ENCODE data around the gene TTC28. TPM values are rescaled to one million over a fixed set of nuclear protein-coding genes. Genes with fewer than 3 reads are reported as not detected.

The TTC28 gene
- total RNA-seq, 1 donor from 2014 or later, result 19.1 TPM

DNA sequence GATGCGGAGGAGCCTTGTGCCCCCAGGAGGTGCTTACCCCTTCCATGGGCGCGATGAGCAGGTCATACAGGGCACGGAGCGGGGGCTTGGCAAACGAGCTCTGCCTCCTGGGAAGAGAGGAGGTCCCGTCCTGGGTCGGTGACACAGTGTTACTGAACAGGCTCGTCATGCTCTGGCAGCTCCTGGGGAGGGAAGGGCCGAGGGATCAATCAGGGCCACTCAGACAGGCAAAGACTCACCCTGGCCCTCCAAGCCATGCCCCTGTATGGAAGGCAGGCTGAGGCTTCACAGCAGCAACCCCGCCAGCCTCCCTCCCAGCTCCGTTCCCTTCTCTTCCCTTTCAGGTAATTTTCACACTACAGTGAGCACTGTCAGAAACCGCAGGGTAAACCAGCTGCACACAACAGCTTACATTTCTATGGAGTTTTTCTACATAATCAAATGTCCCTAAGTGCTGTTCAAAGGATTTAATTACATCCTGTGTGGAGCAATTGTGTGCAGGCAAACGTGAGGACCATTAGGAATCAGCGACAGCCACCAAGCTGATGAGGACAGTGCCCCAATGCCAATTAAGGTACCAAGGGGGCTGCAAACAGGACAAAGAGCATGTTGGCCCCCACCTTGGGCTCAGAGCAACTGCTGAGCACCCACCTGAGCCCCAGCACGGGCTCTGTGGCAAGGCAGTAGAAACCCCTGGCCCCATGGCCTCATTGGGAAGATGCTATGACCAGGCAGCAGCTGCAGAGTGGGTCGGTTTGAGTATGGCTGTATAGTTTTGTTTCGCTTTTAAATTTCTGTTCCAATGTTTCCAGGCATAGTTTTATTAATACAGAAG lies 665.2 kb downstream of the TTC28 start:
- intact Hi-C loops (cut with DNase I), result no loop called here
- no peak for DNase-seq (ENCODE audit: low spot score)

DNA sequence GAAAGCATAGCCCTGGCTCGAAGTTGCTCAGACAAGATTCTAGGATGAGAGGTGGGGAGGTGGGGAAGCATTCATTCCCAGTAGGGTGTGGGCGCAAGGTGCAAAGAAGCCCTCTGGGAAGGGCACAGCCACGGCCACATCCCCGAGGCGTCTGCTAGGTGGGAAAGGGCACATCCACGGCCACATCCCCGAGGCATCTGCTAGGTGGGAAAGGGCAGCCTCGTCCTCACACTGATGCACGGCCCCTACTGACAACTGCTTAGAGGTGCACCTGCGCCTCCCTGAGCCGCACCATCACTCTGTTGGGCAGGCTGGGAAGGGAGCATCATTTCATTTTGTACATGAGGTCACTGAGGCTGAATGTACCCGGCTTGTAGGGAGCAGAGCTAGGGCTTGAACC lies 666.0 kb downstream of the TTC28 start:
- no peak for DNase-seq (ENCODE audit: low spot score)
- intact Hi-C loops (cut with DNase I), result no loop called here

DNA sequence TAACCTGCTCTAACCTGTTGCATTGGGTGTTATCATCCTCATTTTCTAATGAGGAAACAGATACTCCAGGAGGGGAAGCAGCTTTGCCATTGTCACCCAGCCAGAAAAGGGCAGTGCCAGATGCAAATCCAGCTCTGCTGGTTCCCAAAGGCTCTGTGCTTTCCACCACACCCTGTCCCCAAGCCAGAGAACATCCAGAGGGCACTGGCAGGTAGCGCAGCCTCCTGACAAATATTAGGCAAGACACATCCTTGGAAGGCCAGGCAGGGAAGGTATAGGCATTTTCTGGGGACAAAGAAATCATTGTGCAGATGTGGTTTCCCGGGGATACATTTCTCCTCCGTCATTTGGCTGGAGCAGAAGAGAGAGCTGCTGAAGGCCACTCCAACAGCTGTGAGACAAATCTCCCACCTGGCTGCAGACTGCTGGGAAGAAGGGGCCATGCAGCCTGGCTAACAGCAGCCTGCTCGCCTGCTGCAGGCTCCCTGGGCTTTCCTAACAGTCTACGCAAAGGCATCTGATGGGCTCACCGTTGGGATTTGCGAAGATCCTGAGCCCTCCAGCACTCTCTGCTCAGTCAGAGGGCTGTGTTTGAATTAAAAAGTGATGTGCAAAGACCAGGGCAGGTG lies 666.7 kb downstream of the TTC28 start:
- intact Hi-C loops (cut with DNase I), result no loop called here
- DNase-seq (ENCODE audit: low spot score), result no peak

DNA sequence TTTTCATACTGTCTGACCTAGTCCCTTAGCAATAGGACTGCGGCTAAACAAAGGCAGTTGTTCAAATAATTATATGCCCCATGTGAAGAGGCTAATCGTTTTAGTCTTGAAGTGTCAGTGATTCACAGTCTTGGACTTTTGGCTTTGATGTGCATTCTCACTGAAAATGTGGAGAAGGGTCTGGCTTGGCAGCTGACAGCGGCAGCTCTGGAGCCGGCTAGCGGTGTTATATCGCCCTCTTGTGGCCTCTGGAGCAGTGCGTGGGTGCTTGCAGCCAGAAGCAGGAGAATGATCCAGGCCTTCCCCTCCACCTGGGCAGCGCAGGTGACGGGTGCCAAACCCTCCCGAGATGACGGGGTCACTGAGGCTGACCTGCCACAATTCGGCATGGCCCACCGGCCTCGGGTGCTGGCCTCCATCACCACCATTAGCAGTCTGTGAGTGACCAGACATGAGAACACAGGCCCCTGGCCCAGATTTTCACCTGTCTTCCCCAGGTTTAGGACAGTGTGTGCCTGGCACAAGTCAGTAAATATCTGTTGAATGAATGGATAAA lies 670.3 kb downstream of the TTC28 start:
- intact Hi-C loops (cut with DNase I), result loop anchor here (1.0 to 10.0 kb wide), 3 partner anchors 127 to 1253 kb away; no protein-coding TSS in a partner anchor
- peak; percentile 83 for DNase-seq (ENCODE audit: low spot score)

DNA sequence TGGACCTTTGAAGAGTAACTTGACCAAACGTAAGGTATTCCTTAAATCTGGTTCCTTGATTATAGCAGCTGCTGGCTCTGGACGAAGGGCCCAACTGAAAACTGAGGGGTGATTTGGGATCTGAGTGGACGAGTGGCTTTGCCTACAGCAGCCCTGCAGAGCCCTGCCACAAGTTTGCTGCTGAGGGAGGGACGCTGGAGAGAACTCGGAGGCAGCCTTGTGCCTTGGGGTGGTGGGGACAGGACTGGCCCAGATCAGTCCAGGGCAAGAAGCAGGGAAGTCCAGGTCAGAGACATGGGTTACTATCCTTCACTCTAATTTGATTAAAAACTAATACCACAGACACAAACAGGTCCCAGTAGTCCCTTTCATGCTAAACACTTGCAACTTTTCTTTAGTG lies 671.0 kb downstream of the TTC28 start:
- DNase-seq (ENCODE audit: low spot score), result no peak
- intact Hi-C loops (cut with DNase I), result loop anchor here (1.0 to 10.0 kb wide), 3 partner anchors 126 to 1252 kb away; no protein-coding TSS in a partner anchor

DNA sequence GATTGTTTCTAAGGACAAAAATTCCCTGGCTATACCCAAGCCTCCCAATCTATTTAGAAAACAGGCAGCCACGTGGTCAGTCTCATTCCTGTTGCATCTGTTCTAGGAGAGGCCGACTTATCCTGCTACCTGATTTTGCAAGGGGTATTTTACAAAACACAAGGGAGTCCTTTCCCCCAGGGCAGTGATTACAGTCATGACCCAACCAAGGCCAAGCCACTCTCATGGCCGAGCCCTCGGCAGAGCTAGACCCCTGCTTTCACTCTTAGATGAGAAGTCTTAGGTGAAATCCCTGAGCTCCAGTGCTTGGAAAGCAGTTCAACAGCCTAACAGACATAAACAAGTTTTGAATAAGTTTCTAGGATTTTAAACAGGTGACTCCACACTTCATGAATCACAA lies 671.6 kb downstream of the TTC28 start:
- intact Hi-C loops (cut with DNase I), result loop anchor here (2.0 to 10.0 kb wide), 2 partner anchors 603 to 1251 kb away; no protein-coding TSS in a partner anchor
- no peak for DNase-seq (ENCODE audit: low spot score)

DNA sequence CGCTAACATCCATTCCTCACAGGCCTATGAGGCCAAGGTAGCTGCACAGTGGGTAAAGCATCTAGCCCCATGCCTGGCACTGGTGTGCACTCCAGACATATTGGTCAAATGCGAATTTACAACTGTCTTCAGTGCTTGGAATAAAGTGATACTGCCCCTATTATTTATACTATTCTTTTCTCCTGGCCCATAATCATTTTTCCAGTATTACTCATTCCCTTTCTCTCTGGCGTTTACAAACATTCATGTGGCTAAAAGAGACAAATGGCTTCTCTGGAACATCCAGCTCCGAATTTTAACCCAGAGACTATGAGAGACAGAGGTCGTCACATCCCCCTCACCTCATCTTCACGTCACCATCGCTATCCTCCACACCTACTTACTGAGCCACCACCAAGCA lies 673.4 kb downstream of the TTC28 start:
- intact Hi-C loops (cut with DNase I), result loop anchor here (10.0 kb wide), 1 partner anchor 601 kb away; no protein-coding TSS in a partner anchor

DNA sequence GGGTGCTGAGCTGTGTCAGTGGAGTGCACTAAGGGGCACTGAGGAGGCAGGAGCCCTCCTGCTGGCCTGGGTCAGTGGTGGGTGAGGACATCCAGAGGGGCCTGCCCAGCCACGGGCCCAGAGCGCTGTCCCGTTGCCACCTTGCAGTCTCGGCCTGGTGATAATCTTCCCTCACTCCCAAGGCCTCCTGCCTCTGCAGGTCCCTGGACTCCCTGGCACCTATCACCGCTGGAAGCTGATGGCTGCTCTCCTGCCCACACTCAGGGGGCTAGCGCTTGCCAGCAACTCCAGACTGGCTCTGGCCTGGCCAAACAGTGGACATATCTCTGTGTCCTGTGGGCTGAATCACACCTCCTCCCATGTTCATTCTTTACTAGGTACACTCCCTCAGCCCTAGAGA lies 674.1 kb downstream of the TTC28 start:
- intact Hi-C loops (cut with DNase I), result loop anchor here (10.0 kb wide), 1 partner anchor 601 kb away; no protein-coding TSS in a partner anchor
- DNase-seq (ENCODE audit: low spot score), result no peak

More for the DNA sequence above, 673.4 kb downstream of the TTC28 start:
- no peak for DNase-seq (ENCODE audit: low spot score)

DNA sequence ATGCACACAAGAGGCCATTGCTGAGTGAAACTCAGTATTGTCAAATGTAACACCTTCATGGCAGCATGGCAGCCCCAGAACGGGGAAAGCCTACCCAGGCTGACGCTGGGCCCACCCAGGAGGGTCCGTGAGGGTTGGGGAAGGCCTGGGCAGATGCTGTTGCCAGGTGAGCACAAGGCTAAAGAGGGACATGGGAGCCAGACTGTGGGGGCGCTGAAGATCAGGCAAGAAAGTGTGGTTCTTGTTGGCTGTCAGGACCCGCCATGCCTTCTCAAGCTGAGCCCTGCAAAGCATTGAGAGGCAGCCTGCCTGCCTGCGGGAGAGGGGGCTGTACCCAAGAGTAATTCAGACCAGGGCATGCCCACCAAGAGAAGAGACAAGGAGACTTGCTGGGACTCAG lies 675.6 kb downstream of the TTC28 start:
- no peak for DNase-seq (ENCODE audit: low spot score)
- intact Hi-C loops (cut with DNase I), result loop anchor here (10.0 kb wide), 1 partner anchor 599 kb away; no protein-coding TSS in a partner anchor

DNA sequence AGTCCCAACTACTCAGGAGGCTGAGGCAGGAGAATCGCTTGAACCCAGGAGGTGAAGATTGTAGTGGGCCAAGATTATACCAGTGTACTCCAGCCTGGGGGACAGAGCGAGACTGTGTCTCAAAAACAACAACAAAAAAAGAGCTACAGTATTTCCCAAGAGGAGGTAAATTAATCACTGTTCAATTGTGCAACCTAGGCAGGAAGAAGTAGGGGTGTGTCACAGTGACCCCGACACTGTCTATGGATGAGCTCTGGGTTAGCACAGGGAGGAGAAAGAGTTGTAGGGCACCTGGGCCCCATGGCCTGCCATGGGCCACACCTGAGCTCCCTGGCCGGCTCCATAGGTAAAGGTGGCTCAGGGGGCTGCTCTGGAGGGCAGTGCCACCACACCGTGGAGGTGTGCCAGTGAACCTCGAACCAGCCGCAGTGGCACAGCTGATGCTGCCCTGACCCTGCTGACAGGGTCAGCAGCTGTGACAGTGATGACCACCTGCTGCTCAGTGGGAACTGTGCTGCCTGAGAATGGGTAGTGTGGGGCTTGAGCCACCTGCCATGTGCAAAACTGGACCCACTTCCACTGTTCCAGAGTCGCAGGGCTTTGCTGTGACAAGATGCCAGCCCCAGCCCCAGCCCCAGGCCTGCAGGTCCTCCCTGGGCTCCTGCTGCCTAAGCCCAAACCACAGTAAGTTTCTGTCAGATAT lies 676.6 kb downstream of the TTC28 start:
- intact Hi-C loops (cut with DNase I), result loop anchor here (10.0 kb wide), 1 partner anchor 598 kb away; no protein-coding TSS in a partner anchor
- no peak for DNase-seq (ENCODE audit: low spot score)

DNA sequence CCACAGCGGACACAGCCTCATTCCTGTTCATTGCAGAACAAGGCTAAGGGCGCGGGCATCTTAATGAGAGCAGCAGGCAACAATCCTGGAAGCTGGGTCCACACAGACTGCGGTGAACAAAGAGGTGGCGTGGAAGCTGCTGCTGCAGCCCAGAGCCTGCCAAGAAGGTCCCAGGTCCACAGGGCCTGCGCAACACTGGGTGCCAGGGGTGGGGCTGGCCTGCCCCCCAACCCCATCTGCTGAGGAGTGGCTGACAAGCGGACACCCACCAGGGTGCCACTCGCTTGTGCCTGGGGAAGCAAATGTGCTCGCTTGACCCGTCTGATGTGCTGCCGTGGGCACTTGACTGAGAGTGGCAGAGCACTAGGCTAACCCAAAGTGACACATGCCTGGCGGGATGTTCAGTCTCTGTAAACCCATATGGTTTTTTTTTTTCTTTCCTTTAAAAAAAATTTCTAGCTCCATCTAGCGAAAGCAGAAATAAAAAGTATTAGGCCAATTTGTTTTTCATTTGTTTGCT lies 677.4 kb downstream of the TTC28 start:
- intact Hi-C loops (cut with DNase I), result loop anchor here (10.0 kb wide), 1 partner anchor 597 kb away; no protein-coding TSS in a partner anchor
- no peak for DNase-seq (ENCODE audit: low spot score)

DNA sequence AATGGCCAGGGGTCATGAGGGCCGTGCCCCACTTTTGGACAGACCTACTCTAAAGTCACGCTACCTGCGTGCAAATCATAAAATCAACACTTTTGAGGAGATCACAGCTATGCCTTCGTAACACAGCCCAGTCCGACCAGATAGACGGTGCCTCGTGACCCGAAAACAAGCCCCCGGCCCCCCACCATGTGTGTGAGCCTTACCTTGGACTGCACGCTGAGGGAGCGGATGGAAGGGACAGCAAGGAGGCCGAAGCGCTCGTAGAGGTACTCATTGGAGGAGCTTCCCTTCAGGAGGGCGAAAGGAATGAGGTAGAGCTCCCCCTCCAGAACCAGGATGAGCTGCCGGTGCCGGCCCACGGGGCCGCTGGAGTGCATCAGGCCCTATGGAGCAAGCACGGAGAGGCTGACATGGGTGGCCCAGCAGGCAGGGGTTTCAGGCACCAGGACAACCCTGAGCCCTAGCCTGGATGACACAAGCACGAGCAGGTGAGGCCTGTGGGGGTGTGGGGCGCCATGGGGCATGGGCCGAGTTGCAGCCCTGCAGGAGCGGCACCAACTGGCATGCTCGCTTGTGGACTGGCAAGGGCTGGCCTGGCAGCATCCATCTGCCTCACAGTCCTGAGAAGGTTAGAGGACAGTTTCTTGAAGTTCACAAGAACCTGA lies 678.3 kb downstream of the TTC28 start:
- no peak for DNase-seq (ENCODE audit: low spot score)
- intact Hi-C loops (cut with DNase I), result loop anchor here (10.0 kb wide), 1 partner anchor 597 kb away; no protein-coding TSS in a partner anchor

DNA sequence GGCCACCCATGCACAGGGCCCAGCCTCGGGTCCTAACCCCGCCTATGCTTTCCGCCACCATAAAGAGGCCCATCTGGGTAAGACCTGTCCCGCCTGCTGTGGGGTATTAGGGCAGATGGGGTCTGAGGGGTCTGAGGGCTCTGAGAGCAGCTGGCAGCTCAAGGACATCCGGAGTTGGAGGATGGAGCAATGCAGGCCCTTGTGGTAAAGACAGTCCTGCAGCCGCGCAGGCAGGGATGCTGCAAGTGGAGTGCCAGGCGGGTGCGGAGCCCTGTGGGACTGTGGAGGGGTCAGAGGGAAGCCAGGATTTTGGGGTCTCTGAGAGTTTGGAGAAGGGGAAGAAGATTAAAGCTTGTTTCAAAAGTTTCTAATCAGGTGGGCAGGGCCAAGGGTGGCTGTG lies 679.3 kb downstream of the TTC28 start:
- no peak for DNase-seq (ENCODE audit: low spot score)
- intact Hi-C loops (cut with DNase I), result loop anchor here (10.0 kb wide), 1 partner anchor 596 kb away; no protein-coding TSS in a partner anchor

DNA sequence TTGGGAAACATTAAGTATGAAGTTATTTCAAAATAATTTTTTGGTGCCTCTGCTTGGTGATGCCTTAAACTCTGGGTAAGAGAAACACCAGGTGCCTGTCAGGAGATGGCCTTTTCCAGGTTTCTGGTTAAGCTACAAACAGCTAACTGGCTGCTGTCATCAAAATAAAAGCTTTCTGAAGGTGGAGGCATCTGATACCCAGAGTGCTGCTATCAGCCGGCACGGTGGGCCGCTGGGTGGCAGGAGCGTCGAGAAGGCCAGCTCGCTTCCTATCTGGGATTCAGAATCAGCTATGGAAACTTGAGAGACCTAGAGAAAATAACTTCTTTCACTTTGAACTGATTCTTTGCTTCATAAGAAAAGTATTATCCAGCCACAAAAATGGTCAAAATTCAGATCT lies 679.8 kb downstream of the TTC28 start:
- intact Hi-C loops (cut with DNase I), result loop anchor here (10.0 kb wide), 1 partner anchor 595 kb away; no protein-coding TSS in a partner anchor
- no peak for DNase-seq (ENCODE audit: low spot score)

DNA sequence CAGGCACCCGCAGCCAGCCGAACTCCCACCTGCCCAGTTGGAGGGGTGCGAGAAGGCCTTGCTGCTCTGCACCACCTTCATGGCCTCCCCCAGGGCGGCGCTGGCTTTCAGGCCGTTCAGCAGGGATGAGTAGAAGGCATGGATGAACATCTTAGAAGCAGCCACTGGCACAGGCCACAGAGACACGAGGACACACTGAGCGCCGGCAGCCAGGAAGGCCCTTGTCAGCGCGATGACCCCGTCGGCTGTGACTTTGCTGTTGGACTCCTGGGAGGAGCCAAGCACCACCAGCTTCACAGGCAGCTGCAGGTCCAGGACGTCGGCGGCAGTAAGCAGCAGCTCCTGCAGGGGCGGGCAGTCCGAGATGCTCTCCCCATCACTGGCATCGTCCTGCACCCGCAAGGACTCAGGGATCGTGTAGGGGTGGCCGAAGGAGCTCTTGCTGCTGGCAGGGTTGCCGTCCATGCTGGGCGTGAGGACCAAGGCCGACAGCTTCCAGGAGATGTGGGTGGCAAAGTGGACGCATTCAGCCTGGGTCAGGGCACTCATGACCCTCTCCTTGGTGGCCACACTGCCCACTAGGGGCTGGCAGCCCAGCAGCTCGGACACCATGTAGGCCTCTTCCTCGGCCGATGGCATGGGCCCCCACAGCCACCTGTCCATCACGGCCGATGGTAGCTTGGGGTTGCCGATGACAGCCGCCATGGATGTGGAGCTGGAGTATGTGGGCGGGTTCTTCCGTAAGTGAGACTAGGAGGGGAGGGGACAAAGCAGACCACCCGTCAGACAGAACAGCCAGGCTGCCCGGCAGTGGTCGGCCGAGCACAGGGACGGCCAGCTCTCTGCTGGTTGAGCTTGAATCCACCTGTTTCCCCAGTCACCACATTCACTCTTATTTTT lies 680.9 kb downstream of the TTC28 start:
- intact Hi-C loops (cut with DNase I), result no loop called here
- no peak for DNase-seq (ENCODE audit: low spot score)

DNA sequence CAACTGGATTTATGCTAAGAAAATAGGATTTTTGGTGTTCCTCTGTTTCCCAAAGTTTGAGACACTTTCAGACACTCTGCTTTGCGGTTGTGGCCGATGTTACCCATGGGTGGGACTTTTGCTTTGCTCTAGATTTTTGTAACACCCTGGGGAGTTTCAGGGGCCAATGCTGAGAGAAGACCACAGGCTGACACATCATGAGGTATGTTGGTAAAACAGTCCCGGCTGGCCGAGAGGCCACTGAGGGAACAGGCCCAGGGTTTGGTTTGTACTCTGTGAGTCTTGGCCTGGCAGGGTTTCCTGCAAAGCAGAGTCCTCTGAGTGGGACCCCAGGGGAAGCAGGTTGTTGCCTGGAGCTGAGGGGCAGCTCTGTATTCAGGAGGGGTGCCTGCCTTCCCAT lies 682.1 kb downstream of the TTC28 start:
- no peak for DNase-seq (ENCODE audit: low spot score)
- intact Hi-C loops (cut with DNase I), result no loop called here

DNA sequence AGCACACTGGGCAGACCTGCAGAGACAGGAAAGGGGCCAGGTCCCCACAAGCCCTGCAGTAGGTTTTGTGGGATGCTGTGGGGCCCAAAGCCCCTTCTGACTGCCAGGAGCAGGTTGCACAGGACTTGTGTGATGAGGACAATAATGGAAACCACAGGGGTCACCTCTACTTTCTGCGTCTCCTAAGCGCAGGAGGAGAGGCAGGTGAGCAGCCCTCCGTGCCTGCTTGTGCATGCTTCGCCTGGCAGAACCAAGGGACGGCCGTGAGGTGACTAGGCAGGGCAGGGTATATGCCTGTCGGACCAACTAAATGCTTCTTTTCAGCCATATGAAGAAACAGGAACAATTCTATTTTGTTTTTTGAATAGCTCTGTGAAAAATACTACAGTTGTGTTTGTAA lies 682.7 kb downstream of the TTC28 start:
- intact Hi-C loops (cut with DNase I), result no loop called here
- peak; percentile 71 for DNase-seq (ENCODE audit: low spot score)

DNA sequence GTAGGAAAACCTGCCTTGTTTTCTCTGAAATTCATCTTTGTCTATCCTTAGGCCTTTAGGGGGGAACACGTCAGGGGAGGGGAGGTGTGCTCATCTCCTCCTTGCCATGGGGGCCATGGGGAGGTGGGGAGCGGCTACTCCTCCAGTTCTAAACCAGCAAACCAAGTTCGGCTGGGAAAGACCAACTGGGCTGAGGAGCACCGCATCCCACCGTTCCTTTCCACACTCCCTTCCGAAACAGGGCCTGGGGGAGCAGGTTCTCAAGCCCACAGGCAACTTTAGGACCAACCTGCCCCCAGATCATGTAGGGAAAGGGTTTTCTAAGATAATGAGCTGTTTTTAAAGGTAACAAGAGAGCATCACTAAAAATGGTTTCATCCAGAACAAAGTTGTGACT lies 683.1 kb downstream of the TTC28 start:
- DNase-seq (ENCODE audit: low spot score), result peak; percentile 7
- intact Hi-C loops (cut with DNase I), result no loop called here

Data from cardiac septum (tissue), 1 donor.